NB4 (cell line): ENCODE data around the gene EIF3F.

Source experiments
- DNase-seq: peaks from one replicate; pipeline ENCODE4 v3.0.0; 2010; ENCODE audit warnings: low read depth
- H3K4me3 ChIP-seq: one replicate; pipeline ENCODE4 v1.5.1; 2011; ENCODE audit warnings: mild to moderate bottlenecking, low read depth, low read length, moderate library complexity
- CTCF ChIP-seq: IDR thresholded peaks from one replicate; pipeline ENCODE4 v1.5.1; 2012; ENCODE audit warnings: low read depth, low read length
- MAX ChIP-seq: IDR thresholded peaks from 2 replicates; pipeline ENCODE4 v1.6.1; 2011; ENCODE audit warnings: low read depth, low read length
- MYC ChIP-seq: IDR thresholded peaks from 2 replicates; pipeline ENCODE4 v1.6.1; 2011; ENCODE audit warnings: low read depth, low read length
- POLR2A ChIP-seq: IDR thresholded peaks from 2 replicates; pipeline ENCODE4 v1.6.1; 2011; ENCODE audit warnings: mild to moderate bottlenecking; ENCODE audit not compliant: insufficient read length; ENCODE audit errors: extremely low read depth

Gene EIF3F

GRCh38 chr11:8000390-8000789 is 13.3 kb downstream of the EIF3F start:
- TF ChIP-seq MAX (no peak), POLR2A (no peak), MYC (no peak), CTCF (no peak)
- DNase-seq = no peak
- H3K4me3 ChIP-seq = no peak overlapping the region

- no peak for DNase-seq
- no peak overlapping the region for H3K4me3 ChIP-seq
- no peak for TF ChIP-seq MYC
- TF ChIP-seq MAX = no peak
- no peak for TF ChIP-seq POLR2A
- no peak for TF ChIP-seq CTCF
These were observed 15.5 kb downstream of the EIF3F start for GRCh38 chr11:8002676-8003075.

GRCh38 chr11:8003187-8003586 is 16.1 kb downstream of the EIF3F start:
- DNase-seq = no peak
- H3K4me3 ChIP-seq = no peak overlapping the region
- TF ChIP-seq MAX (no peak), POLR2A (no peak), MYC (no peak), CTCF (no peak)

- TF ChIP-seq MYC = no peak
- TF ChIP-seq CTCF = no peak
- TF ChIP-seq MAX = no peak
- TF ChIP-seq POLR2A = no peak
- DNase-seq = no peak
- no peak overlapping the region for H3K4me3 ChIP-seq
These were observed 16.9 kb downstream of the EIF3F start for GRCh38 chr11:8004008-8004407.

- TF ChIP-seq MYC = no peak
- no peak for TF ChIP-seq CTCF
- TF ChIP-seq POLR2A = no peak
- TF ChIP-seq MAX = no peak
- DNase-seq = no peak
These were observed 18.4 kb downstream of the EIF3F start for GRCh38 chr11:8005556-8005955.

GRCh38 chr11:8006349-8006977 is 19.3 kb downstream of the EIF3F start:
- DNase-seq = peak; percentile 57
- TF ChIP-seq MYC = no peak
- TF ChIP-seq CTCF = peak; percentile 87
- H3K4me3 ChIP-seq = no peak overlapping the region

More at GRCh38 chr11:8005556-8005955, 18.4 kb downstream of the EIF3F start:
- no peak overlapping the region for H3K4me3 ChIP-seq
